Measurements from ENCODE around the gene ZNF273.
"Not testable (repeated sequence)": the region's sequence is repeated elsewhere in the genome, so short reads cannot be mapped to it uniquely, and the experiment has no call there.

DNA sequence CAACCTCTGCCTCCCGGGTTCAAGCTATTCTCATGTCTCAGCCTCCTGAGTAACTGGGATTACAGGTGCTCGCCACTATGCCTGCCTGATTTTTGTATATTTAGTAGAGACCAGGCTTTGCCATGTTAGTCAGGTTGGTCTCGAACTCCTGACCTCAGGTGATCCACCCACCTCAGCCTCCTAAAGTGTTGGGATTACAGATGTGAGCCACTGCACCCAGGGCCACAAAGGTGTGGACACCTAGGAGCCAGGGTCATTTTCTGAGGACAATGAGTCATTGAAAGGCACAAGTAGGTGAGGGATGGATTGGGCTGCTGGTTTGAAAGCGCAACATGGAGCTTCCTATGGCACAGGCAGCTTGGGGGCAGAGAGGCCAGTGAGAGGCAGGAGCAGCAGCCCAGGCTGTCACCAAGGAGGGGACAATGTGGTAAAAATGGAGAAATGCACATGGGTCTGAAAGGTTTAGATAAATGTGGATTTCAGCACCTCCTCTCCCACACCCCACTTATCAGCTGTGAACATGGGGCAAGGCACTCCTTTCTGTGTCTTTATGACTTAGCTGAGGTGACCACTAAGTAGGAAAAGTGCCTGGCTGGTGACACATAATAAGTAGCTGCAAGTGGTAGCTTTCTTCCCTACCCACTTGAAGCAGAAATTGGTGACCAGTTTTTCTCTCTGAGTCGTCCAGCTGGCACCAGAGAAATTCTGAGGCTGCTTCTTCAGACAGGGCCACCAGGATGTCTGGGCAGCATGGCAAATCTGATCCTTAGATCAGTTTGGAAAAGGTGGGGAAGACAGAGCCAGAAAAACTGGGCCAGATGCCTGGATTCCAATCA is 41.8 kb downstream of the ZNF273 start:
- TF ChIP-seq, protein P1, sequence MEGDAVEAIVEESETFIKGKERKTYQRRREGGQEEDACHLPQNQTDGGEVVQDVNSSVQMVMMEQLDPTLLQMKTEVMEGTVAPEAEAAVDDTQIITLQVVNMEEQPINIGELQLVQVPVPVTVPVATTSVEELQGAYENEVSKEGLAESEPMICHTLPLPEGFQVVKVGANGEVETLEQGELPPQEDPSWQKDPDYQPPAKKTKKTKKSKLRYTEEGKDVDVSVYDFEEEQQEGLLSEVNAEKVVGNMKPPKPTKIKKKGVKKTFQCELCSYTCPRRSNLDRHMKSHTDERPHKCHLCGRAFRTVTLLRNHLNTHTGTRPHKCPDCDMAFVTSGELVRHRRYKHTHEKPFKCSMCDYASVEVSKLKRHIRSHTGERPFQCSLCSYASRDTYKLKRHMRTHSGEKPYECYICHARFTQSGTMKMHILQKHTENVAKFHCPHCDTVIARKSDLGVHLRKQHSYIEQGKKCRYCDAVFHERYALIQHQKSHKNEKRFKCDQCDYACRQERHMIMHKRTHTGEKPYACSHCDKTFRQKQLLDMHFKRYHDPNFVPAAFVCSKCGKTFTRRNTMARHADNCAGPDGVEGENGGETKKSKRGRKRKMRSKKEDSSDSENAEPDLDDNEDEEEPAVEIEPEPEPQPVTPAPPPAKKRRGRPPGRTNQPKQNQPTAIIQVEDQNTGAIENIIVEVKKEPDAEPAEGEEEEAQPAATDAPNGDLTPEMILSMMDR (conservative IDR thresholded peaks at IDR 0.05; ENCODE audit: low read depth, low read length), result not testable (repeated sequence)
- TF ChIP-seq EZH2 (IDR thresholded peaks at IDR 0.05; ENCODE audit: low read length, unreplicated experiment), result not testable (repeated sequence)

Measured in PC-3 (cell line).